Measurements from ENCODE around the gene MGLL.

The MGLL gene

GRCh38 chr3:127809611-127810010, 12.7 kb downstream of the MGLL start:
- DNase-seq = no peak

GRCh38 chr3:127809211-127809610, 13.1 kb downstream of the MGLL start:
- no peak for DNase-seq

GRCh38 chr3:127808197-127808596, 14.1 kb downstream of the MGLL start:
- no peak for DNase-seq

- no peak for DNase-seq
Observed at GRCh38 chr3:127805026-127805753, 17.1 kb downstream of the MGLL start.

GRCh38 chr3:127804141-127804540, 18.2 kb downstream of the MGLL start:
- DNase-seq = no peak

GRCh38 chr3:127803619-127804018, 18.7 kb downstream of the MGLL start:
- no peak for DNase-seq

- no peak for DNase-seq
Observed at GRCh38 chr3:127802606-127803005, 19.7 kb downstream of the MGLL start.

- no peak for DNase-seq
Observed at GRCh38 chr3:127801731-127802313, 20.5 kb downstream of the MGLL start.

DNA sequence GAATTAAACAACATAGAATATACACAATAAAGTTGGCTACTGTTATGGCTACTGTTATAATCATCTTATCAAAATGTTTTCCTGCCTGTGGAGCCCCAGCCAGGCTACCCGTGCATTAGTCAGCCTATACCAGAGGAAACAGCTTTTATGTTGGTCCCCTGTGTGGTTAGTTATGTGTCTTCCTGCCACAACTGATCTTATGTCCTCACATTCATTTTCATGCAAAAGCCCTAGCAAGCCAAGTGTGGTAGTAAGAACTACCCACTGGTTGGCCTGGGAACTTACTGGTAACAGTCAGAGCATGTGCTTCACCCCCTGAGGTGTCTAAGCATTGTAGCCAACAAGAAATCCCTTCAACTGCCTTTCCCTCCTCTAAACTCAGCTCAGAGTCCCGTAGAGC, 21.8 kb downstream of the MGLL start:
- no peak for DNase-seq

- no peak for DNase-seq
Observed at GRCh38 chr3:127799476-127800222, 22.7 kb downstream of the MGLL start.

- no peak for DNase-seq
Observed at GRCh38 chr3:127798716-127799115, 23.6 kb downstream of the MGLL start.

DNA sequence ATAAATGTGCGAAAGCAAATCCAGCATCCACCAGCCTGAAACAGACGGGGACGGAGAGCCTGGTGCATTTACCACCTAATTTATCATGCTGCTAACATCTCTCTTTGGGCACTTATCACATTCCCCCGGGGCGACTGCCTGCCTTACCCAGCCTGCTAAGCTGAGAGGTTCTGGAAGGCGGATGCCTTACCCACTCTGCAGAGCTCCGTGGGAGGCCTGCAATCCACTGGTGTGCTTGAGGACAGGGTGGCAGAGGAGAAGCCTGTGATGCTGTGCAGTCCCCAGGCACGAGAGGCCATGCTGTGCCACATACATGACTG, 25.5 kb downstream of the MGLL start:
- DNase-seq = no peak

DNA sequence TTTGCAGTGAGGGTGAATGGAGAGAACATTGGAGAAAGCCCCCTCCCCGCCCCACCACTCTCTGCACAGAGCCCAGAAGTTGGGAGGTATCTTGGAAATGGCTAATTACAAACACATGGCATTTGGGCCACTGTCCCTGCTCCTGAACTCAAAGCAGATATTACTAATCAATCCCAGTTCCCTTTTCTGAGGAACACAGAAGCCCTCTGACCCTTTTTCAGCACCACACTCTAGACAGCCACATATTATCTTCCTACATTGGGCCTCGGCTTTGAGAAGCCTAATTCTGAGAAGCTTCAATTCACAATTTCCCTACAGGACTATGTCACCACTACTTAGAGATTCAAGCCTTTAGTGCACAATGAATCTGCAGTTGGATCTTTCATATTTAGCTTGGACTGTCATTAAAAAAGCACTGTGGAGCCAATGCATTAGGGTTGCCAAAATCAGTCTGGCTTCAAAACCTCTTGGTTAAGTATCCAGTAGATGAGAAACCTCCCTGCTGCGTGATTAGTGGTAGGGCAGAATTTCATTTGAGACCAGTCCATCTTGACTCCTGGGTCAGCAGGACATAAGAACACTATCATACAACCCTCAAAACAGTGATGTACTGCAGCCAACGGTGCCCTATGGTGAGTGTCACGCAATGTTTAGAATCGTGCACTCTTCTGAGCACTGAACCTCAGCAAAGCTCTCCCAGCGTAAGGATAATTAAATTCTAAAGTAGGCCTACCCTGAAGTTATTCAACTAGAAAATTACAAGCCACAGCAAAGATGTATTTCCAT, 26.1 kb downstream of the MGLL start:
- no peak for DNase-seq

DNA sequence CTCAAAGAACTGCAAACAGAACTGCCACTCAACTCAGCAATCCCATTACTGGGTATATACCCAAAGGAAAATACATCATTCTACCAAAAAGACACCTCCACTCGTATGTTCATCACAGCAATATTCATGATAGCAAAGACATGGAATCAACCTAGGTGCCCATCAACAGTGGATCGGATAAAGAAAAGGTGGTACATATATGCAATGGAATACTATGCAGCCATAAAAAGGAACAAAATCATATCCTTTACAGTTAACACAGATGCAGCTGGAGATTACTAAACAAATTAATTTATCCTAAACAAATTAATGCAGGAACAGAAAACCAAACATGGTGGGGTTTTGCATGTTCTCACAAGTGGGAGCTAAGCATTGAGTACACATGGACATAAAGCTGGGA, 27.3 kb downstream of the MGLL start:
- DNase-seq = no peak

- no peak for DNase-seq
Observed at GRCh38 chr3:127794402-127794801, 27.9 kb downstream of the MGLL start.

- no peak for DNase-seq
Observed at GRCh38 chr3:127792541-127793292, 29.6 kb downstream of the MGLL start.

DNA sequence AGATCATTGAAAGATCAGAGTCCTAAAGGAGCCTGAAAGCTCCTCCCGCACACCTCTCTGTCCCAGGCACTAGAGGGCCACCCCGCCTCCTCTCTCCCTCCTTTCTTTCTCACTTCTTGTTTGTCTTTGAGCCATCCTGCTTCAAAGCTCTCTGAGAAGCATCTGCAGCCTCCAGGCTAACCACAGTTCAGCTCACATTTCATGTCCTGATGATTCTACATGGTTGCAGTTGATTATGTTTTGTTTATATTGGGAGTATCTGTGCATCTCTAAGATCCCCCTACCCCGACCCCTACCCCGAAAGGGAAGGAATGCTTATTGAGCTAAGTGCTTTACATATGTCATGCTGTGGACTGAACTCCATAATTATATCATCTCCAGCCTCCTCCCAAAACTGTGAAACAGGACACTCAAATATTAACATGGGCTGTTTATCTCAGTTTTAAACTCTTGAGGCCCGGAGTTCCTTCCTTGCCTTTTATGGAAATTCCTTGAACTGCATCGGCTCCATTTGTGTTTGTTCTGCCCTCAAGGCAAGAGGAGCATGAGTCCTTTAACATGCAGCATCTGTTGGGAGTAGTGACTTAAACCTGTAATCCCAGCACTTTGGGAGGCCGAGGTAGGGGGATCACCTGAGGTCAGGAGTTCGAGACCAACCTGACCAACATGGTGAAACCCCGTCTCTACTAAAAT, 30.9 kb downstream of the MGLL start:
- no peak for DNase-seq

GRCh38 chr3:127790882-127791183, 31.5 kb downstream of the MGLL start:
- no peak for DNase-seq

DNA sequence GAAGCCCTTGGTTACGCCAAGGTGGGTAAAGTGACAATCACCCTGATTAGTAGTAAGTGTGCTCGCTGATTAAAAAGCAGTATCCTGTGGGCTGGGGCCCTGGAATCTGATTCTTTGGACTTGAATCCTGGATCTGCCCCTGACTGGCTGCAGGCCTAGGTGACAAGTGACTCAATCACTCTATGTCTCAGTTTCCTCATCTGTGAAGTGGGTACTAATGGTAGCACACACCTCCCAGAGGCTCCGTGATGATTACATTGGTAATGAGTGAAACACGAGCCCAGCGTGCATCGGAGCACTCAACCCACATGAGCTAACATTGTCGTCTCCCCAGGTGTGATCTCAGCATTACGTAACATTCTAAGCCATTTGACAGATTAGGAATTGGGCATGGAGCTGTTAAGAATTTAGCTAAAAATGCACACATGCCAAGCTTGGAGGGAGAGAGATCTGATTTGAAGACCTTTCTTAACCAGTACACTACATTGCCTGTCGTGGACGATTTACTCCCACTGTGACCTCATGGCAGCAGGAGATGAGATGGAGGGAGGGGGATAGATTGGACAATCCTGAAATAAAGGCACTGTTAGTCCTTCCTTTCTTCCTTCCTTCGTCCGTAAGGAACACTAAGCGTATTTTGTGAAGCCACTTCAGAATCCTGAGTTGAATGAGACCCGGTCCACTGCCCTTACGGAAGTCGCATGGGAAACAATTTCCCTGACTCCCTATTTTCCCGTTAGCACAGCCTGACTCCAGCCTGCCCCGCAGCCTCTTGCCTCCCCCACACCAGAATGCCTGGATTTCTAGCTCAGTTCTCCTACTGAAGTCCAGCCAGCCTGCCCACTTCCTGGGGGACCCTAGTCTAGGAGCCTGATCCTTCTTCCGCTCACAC, 32.1 kb downstream of the MGLL start:
- DNase-seq = no peak

GRCh38 chr3:127789051-127789450, 33.3 kb downstream of the MGLL start:
- DNase-seq = no peak

DNA sequence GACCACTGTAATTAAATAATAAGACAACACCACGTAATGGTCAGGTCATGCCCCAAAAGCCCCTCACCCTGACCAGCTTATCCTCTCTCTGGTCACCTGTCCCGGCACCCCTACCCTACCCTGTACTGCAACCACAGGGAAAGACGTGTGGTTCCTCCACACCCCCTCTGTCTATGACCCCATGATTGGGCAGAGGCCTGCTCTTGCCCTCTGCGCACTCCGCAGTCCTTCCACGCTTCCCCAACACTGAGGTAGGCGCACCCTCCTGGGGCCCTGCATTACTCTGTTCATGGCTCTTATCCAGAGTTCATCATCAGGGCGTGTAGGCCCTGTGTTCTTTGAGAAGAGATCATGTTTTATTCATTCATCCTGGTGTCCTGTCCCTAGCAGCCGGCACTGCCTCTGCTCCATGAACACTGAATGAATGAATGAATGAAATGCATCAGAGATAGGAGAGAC, 33.8 kb downstream of the MGLL start:
- DNase-seq = no peak

Measured in activated naive CD4-positive, alpha-beta T cell treated with Interleukin-2 at 50 U/mL for 16 hours (primary cell).